COLO668 (cell line): Measurements from ENCODE around the gene C10orf71.

Source experiments
- DNase-seq: peaks from one replicate; lab custom pipeline; 2025; ENCODE audit not compliant: unreplicated experiment; lab: John Stamatoyannopoulos, UW

C10orf71 gene

DNA sequence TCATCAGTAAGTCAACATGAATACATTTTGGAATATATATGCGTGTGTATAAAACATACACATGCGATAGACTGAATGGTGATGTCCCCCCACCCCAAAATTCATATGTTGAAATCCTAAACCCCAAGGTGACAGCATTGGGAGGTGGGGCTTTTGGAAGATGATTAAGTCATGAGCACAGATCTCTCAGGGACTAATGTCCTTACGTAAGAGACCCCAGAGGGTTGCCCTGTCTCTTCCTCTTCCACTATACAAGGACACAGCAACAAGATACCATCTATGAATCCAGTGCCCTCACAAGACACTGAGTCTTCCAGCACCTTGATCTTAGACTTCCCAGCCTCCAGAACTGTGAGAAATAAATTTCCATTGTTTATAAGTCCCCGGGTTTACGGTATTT is 74.4 kb downstream of the C10orf71 start:
- DNase-seq = no peak

DNA sequence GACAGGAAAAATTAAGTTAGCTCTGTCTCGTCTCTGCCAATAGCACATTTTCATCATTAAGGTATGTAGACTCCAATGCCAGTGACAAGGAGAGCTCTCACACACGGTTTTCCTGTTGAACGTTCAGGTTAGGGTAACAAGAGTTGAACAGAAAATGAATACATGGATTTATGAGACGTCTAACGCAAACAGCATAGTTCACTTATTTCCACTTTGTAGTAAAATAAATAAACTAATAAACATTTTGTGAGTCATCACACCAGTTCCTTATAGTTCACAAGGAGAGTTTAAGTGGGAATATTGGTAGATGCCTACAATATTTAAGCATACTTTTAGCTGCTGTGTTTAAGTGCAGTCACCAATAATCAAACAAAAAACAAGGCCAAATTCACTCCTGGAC is 75.8 kb downstream of the C10orf71 start:
- DNase-seq = no peak

DNA sequence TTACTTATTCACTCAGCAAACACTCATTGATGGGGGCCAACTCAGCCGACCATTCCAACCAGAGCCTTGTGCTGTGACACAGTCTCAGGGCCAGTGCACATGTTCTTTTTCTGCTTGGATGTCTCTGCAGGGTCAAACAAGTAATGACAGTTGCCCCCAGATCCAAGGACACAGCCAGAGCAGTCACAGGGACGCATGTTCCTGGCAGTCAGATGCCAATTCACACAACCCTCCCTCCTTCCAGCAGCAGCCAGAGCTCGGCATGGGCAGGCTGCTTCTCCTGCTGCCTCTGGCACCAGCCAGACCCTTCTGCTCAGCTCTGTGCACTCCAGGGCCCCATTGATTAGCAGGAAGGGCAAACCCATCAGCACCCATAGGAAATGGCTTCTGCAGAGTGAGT is 76.6 kb downstream of the C10orf71 start:
- DNase-seq = no peak
